HepG2 (cell line): ENCODE data around the gene SYT8. TPM values are rescaled to one million over a fixed set of nuclear protein-coding genes. Genes with fewer than 3 reads are reported as not detected.
A peak's percentile ranks its signal among the peaks of the same experiment; 100 is the strongest.

Source experiments
- ATAC-seq: fragments of 200-7000 bp; cut with Tn5 transposase; 3 replicates; pipeline ENCODE4 v1.9.1; 2020; ENCODE audit warnings: mild to moderate bottlenecking, moderate library complexity
- BruUV-seq: library from RNA; stranded (reverse); fragments of 400-500 nt; replicated peaks from 2 replicates; lab custom pipeline; 2021; lab: Mats Ljungman, UMichigan
- CTCF ChIA-PET: fragments of 300-600 bp; formaldehyde crosslinking; extraction: SDS; loops from one replicate; lab custom pipeline; 2021; ENCODE audit warnings: low total read pairs, inconsistent platforms, low intra/inter-chr PET ratio; lab: Yijun Ruan, JAX
- POLR2A ChIA-PET: fragments of 350-600 bp; sonication (Branson Sonifier 250); formaldehyde crosslinking; loops from one replicate; lab custom pipeline; 2020; ENCODE audit warnings: antibody characterized with exemption, inconsistent platforms; lab: Yijun Ruan, JAX
- DNase-seq: peaks from one replicate; pipeline ENCODE4 v3.0.0-alpha.2; 2015; ENCODE audit warnings: low spot score
- FAIRE-seq: peaks from 3 replicates; lab custom pipeline; 2011; peaks lifted over from hg19 to GRCh38; lab: Jason Lieb, UNC
- H2AFZ ChIP-seq: one replicate; pipeline ENCODE4 v1.6.1; 2011; ENCODE audit warnings: low read length, inconsistent platforms
- H3K27ac ChIP-seq: fragments of 300-600 bp; 3 replicates; pipeline ENCODE4 v1.8.0; 2011; ENCODE audit warnings: mixed run types, mild to moderate bottlenecking, mixed read lengths, low read length, inconsistent platforms; ENCODE audit not compliant: insufficient read depth; ENCODE audit errors: extremely low read length
- H3K27me3 ChIP-seq, 2 experiments: fragments of 200-600 bp in 1 of 2; 2 replicates in 1 of 2; 3 replicates in 1 of 2; pipeline versions ENCODE4 v1.6.0 to v1.8.0; 2011; ENCODE audit warnings: low read length in 2 of 2, mild to moderate bottlenecking in 2 of 2, moderate library complexity in 2 of 2, inconsistent platforms in 1 of 2; ENCODE audit not compliant: insufficient read depth in 2 of 2, control insufficient read depth in 1 of 2
- H3K36me3 ChIP-seq, 2 experiments: fragments of 200-600 bp in 1 of 2; replicated peaks in 1 of 2; 2 replicates in 1 of 2; 3 replicates in 1 of 2; pipeline versions ENCODE4 v1.5.1 to v1.8.0; 2011; ENCODE audit warnings: low read length in 2 of 2, inconsistent platforms in 1 of 2; ENCODE audit not compliant: insufficient read depth in 2 of 2, control insufficient read depth in 1 of 2
- H3K4me1 ChIP-seq: 2 replicates; pipeline ENCODE4 v1.5.1; 2012; ENCODE audit warnings: low read length, inconsistent platforms; ENCODE audit not compliant: insufficient read depth
- H3K4me2 ChIP-seq: 2 replicates; pipeline ENCODE4 v1.6.0; 2011; ENCODE audit warnings: low read depth, low read length, inconsistent platforms
- H3K4me3 ChIP-seq, 3 experiments: fragments of 200-600 bp in 1 of 3; sonication (generic), shearing (Covaris generic) in 1 of 3; replicated peaks in 1 of 3; 2 replicates each; pipeline ENCODE4 v1.5.1; 2011 to 2016; ENCODE audit warnings: low read length in 3 of 3, inconsistent platforms in 2 of 3, low read depth in 2 of 3, mild to moderate bottlenecking in 2 of 3, control low read depth in 1 of 3, mixed read lengths in 1 of 3; ENCODE audit not compliant: insufficient read depth in 1 of 3
- H3K79me2 ChIP-seq: one replicate; pipeline ENCODE4 v1.6.1; 2011; ENCODE audit warnings: low read length, inconsistent platforms; ENCODE audit not compliant: insufficient read depth
- H3K9ac ChIP-seq: 2 replicates; pipeline ENCODE4 v1.6.0; 2011; ENCODE audit warnings: mild to moderate bottlenecking, low read depth, low read length, inconsistent platforms; ENCODE audit not compliant: insufficient read depth
- H3K9me3 ChIP-seq: 2 replicates; pipeline ENCODE4 v1.5.1; 2012; ENCODE audit warnings: mild to moderate bottlenecking, low read length
- H4K20me1 ChIP-seq: 2 replicates; pipeline ENCODE4 v1.6.0; 2011; ENCODE audit warnings: inconsistent platforms, mild to moderate bottlenecking, low read length, moderate library complexity; ENCODE audit not compliant: insufficient read depth
- EHMT2 ChIP-seq: fragments of 200-600 bp; sonication (generic); IDR thresholded peaks from 2 replicates; pipeline ENCODE4 v1.7.0; 2017; ENCODE audit warnings: antibody characterized with exemption, low read depth, low read length, borderline replicate concordance
- GABPB1 ChIP-seq: IDR thresholded peaks from 2 replicates; pipeline ENCODE4 v1.6.1; 2016; ENCODE audit warnings: mild to moderate bottlenecking, missing genetic modification reagents, moderate library complexity, missing compliant biosample characterization
- KLF9 ChIP-seq: IDR thresholded peaks from 2 replicates; pipeline ENCODE4 v1.6.1; 2016; ENCODE audit warnings: low read depth
- MXI1 ChIP-seq: IDR thresholded peaks from 3 replicates; pipeline ENCODE4 v1.6.1; 2012; ENCODE audit warnings: low read depth, low read length, inconsistent platforms, borderline replicate concordance
- NCOA1 ChIP-seq: sonication (generic); formaldehyde crosslinking; IDR thresholded peaks from 2 replicates; pipeline ENCODE4 v1.9.0; 2021; ENCODE audit warnings: missing genetic modification reagents
- NFE2L2 ChIP-seq: fragments of 150-350 bp; IDR thresholded peaks from 2 replicates; pipeline ENCODE4 v1.6.1; 2014; ENCODE audit warnings: low read length
- PITX1 ChIP-seq: sonication (generic); formaldehyde crosslinking; IDR thresholded peaks from 2 replicates; pipeline ENCODE4 v1.5.1; 2020; ENCODE audit warnings: mild to moderate bottlenecking, missing genetic modification reagents
- SALL1 ChIP-seq: sonication (generic); formaldehyde crosslinking; IDR thresholded peaks from 2 replicates; pipeline ENCODE4 v1.8.0; 2022; ENCODE audit warnings: mild to moderate bottlenecking, missing genetic modification reagents
- SKI ChIP-seq: fragments of 450-650 bp; IDR thresholded peaks from one replicate; pipeline ENCODE4 v1.6.1; 2018; ENCODE audit warnings: mild to moderate bottlenecking; ENCODE audit not compliant: partially characterized antibody
- SP5 ChIP-seq: IDR thresholded peaks from 2 replicates; pipeline ENCODE4 v1.6.1; 2016; ENCODE audit warnings: low read depth, borderline replicate concordance
- XRCC5 ChIP-seq: fragments of 200-400 bp; formaldehyde crosslinking; optimal IDR thresholded peaks from 2 replicates; pipeline ENCODE3; 2017; ENCODE audit warnings: mild to moderate bottlenecking, low read length
- ZBTB7A ChIP-seq: sonication (generic); formaldehyde crosslinking; IDR thresholded peaks from 2 replicates; pipeline ENCODE4 v1.8.0; 2022; ENCODE audit warnings: mild to moderate bottlenecking, missing genetic modification reagents
- ZFP36L2 ChIP-seq: sonication (generic); formaldehyde crosslinking; IDR thresholded peaks from 2 replicates; pipeline ENCODE4 v1.4.0; 2020; ENCODE audit warnings: missing genetic modification reagents
- ZNF558 ChIP-seq: sonication (generic); formaldehyde crosslinking; IDR thresholded peaks from 2 replicates; pipeline ENCODE4 v1.9.0; 2022; ENCODE audit warnings: mild to moderate bottlenecking, missing genetic modification reagents, borderline replicate concordance
- ZNF782 ChIP-seq: sonication (generic); formaldehyde crosslinking; IDR thresholded peaks from 2 replicates; pipeline ENCODE4 v1.4.0; 2020; ENCODE audit warnings: missing genetic modification reagents, mild to moderate bottlenecking, borderline replicate concordance
- WGBS: methylation state at CpG from one replicate; pipeline ENCODE4 v1.1.6; 2017; ENCODE audit warnings: low lambda C conversion rate; 5-methylcytosine and 5-hydroxymethylcytosine counted together
- in situ Hi-C: cut with HindIII; loops from 2 replicates; pipeline ENCODE4 v1.10.0; 2017; ENCODE audit warnings: low pct_unique_long_range_greater_than_20kb; ENCODE audit not compliant: extremely low pct_ligation_motif_present
- intact Hi-C: fragments of 100-400 bp; cut with micrococcal nuclease; formaldehyde crosslinking; loops from one replicate; pipeline ENCODE4 v1.10.0; 2022; ENCODE audit not compliant: unreplicated experiment
- polyA plus RNA-seq, 8 experiments: library from polyadenylated mRNA; depleted of rRNA in 3 of 8; stranded (reverse) in 7 of 8; unstranded in 1 of 8; fragments of >200 nt; fragmentation: Illumina TruSeq in 4 of 8; extraction: Trizol in 4 of 8; gene quantifications; 2 replicates each; pipeline versions ENCODE4 v1.2.1 to v1.2.3, GENCODE V29; 2011 to 2016; ENCODE audit warnings: low read depth in 4 of 8, missing spikeins in 1 of 8, mixed read lengths in 1 of 8; ENCODE audit not compliant: insufficient read depth in 1 of 8
- total RNA-seq, 5 experiments: library from RNA; depleted of rRNA; stranded (reverse); fragments of >200 nt; fragmentation: Illumina TruSeq; extraction: Trizol; gene quantifications; 2 replicates each; pipeline ENCODE4 v1.2.3, GENCODE V29; 2016; ENCODE audit warnings: low read depth in 1 of 5
- TF ChIP-seq, protein P1 (sequence below): sonication (generic); formaldehyde crosslinking; IDR thresholded peaks from 2 replicates; pipeline ENCODE4 v1.4.0; 2020; ENCODE audit warnings: missing genetic modification reagents
- TF ChIP-seq, protein P2 (sequence below): IDR thresholded peaks from 2 replicates; pipeline ENCODE4 v1.6.1; 2016; ENCODE audit warnings: mild to moderate bottlenecking
- TF ChIP-seq, protein P3 (sequence below): sonication (generic); formaldehyde crosslinking; IDR thresholded peaks from 2 replicates; pipeline ENCODE4 v1.5.0; 2020; ENCODE audit warnings: missing genetic modification reagents

SYT8 gene
- total and polyA plus RNA-seq, 2 of the 13 experiments (the other 11 are each of a cell fraction or from before 2014, with no cell fraction given): 0.60 to 2.3 TPM

DNA sequence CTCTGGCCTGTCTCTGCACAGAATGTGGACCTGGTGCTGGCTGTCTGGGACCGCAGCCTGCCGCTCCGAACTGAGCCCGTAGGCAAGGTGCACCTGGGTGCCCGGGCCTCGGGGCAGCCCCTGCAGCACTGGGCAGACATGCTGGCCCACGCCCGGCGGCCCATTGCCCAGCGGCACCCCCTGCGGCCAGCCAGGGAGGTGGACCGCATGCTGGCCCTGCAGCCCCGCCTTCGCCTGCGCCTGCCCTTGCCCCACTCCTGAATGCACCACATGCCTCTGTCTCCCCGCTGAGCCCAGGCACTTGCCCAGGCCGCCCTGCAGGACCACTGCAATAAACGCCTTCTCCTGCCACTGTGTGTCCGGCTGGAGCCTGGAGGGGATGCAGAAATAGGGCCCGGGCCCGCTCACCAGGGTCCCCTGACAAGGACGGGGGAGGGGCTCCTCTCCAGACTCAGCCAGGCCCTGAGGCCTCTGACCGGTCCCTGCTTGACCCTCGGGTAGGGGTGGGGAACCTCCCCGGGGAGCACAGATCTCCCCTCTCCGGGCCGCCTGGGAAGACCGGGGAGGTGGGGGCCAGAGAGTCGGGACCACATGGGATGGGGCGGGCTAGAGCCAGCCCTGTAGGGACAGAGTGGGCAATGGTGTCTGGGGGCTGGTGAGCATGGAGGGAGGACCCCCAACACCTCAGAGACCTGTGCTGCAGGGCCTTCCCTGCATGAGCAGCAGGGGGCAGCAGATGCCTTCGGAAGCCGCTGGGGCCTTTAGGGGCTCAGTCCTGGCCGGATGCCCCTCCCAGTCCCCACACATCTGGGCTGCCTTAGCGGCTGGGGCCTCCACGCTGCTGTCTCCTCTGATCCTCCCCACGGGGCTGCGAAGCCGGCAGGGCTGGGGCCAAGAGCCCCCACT, 2.6 kb downstream of the SYT8 start:
- intact Hi-C loops: loop anchor here (1.0 to 2.0 kb wide), 2 partner anchors 41 to 319 kb away; no protein-coding TSS in a partner anchor
- Histone ChIP-seq H3K79me2 (no peaks in the 10 kb centered on the region), H3K9ac (no peak overlapping the region), H2AFZ (no peak overlapping the region), H4K20me1 (no peaks in the 10 kb centered on the region), H3K4me1 (peaks cover 60% of the 10 kb centered on the region), H3K4me2 (no peak overlapping the region), H3K9me3 (no peaks in the 10 kb centered on the region), H3K36me3 (no peaks in the 10 kb centered on the region), H3K4me3 (no peak overlapping the region), H3K27me3 (peaks cover 9 to 20% of the 10 kb centered on the region in 2 experiments; a peak in 4 of 5 replicates), H3K27ac (no peak overlapping the region)
- ATAC-seq (peak; percentile 64), FAIRE-seq (no peak), DNase-seq (peak; percentile 45)
- POLR2A ChIA-PET: no interaction called here
- in situ Hi-C loops: no loop called here
- CTCF ChIA-PET: interaction anchor here (1.1 to 3.8 kb wide), 3 partner anchors 185 to 319 kb away, joined by 4 to 60 read pairs (median 10); no protein-coding TSS in a partner anchor
- no TSS peak for BruUV-seq
- 47% methylated on average over 14 of the region's 38 CpGs for WGBS
- TF ChIP-seq SALL1 (CRISPR knock-in tag) (peak; percentile 55), PITX1 (CRISPR knock-in tag) (peak; percentile 29; the same call in 1 of the 2 replicates), NCOA1 (0 out of 2 replicates have a peak, but pooled peaks have one; percentile 23), ZBTB7A (peak; percentile 86), NFE2L2 (no peak), KLF9 (CRISPR knock-in tag) (no peak), ZNF558 (CRISPR knock-in tag) (0 out of 2 replicates have a peak, but pooled peaks have one; percentile 55), ZNF782 (0 out of 2 replicates have a peak, but pooled peaks have one; percentile 47), XRCC5 (peak; percentile 18), EHMT2 (no peak), GABPB1 (CRISPR knock-in tag) (peak; percentile 64), ZFP36L2 (CRISPR knock-in tag) (no peak), MXI1 (no peak), SP5 (0 out of 2 replicates have a peak, but pooled peaks have one; percentile 24), SKI (no peak)
- TF ChIP-seq, protein P1, sequence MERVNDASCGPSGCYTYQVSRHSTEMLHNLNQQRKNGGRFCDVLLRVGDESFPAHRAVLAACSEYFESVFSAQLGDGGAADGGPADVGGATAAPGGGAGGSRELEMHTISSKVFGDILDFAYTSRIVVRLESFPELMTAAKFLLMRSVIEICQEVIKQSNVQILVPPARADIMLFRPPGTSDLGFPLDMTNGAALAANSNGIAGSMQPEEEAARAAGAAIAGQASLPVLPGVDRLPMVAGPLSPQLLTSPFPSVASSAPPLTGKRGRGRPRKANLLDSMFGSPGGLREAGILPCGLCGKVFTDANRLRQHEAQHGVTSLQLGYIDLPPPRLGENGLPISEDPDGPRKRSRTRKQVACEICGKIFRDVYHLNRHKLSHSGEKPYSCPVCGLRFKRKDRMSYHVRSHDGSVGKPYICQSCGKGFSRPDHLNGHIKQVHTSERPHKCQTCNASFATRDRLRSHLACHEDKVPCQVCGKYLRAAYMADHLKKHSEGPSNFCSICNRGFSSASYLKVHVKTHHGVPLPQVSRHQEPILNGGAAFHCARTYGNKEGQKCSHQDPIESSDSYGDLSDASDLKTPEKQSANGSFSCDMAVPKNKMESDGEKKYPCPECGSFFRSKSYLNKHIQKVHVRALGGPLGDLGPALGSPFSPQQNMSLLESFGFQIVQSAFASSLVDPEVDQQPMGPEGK (CRISPR knock-in tag): peak; percentile 81
- TF ChIP-seq, protein P2, sequence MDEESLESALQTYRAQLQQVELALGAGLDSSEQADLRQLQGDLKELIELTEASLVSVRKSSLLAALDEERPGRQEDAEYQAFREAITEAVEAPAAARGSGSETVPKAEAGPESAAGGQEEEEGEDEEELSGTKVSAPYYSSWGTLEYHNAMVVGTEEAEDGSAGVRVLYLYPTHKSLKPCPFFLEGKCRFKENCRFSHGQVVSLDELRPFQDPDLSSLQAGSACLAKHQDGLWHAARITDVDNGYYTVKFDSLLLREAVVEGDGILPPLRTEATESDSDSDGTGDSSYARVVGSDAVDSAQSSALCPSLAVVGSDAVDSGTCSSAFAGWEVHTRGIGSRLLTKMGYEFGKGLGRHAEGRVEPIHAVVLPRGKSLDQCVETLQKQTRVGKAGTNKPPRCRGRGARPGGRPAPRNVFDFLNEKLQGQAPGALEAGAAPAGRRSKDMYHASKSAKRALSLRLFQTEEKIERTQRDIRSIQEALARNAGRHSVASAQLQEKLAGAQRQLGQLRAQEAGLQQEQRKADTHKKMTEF (CRISPR knock-in tag): 0 out of 2 replicates have a peak, but pooled peaks have one; percentile 21
- TF ChIP-seq, protein P3, sequence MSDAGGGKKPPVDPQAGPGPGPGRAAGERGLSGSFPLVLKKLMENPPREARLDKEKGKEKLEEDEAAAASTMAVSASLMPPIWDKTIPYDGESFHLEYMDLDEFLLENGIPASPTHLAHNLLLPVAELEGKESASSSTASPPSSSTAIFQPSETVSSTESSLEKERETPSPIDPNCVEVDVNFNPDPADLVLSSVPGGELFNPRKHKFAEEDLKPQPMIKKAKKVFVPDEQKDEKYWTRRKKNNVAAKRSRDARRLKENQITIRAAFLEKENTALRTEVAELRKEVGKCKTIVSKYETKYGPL (CRISPR knock-in tag): no peak
